ENCODE results near the gene CIBAR2.

CIBAR2 gene

GRCh38 chr16:85103114-85104079 lies 8.9 kb downstream of the CIBAR2 start:
- DNase-seq (ENCODE audit: low read depth in 2 of 2): no peak

GRCh38 chr16:85101956-85102630 lies 10.2 kb downstream of the CIBAR2 start:
- no peak for DNase-seq (ENCODE audit: low read depth in 2 of 2)

GRCh38 chr16:85100265-85100664 lies 12.0 kb downstream of the CIBAR2 start:
- DNase-seq (ENCODE audit: low read depth in 2 of 2): no peak

- no peak for DNase-seq (ENCODE audit: low read depth in 2 of 2)
Observed at GRCh38 chr16:85098565-85098964, 13.7 kb downstream of the CIBAR2 start.

GRCh38 chr16:85096921-85097320 lies 15.4 kb downstream of the CIBAR2 start:
- DNase-seq (ENCODE audit: low read depth in 2 of 2): no peak

GRCh38 chr16:85094812-85095211 lies 17.5 kb downstream of the CIBAR2 start:
- no peak for DNase-seq (ENCODE audit: low read depth in 2 of 2)

GRCh38 chr16:85094176-85094805 lies 18.0 kb downstream of the CIBAR2 start:
- DNase-seq (ENCODE audit: low read depth in 2 of 2): no peak

GRCh38 chr16:85093705-85094104 lies 18.6 kb downstream of the CIBAR2 start:
- no peak for DNase-seq (ENCODE audit: low read depth in 2 of 2)

GRCh38 chr16:85092851-85093250 lies 19.4 kb downstream of the CIBAR2 start:
- no peak for DNase-seq (ENCODE audit: low read depth in 2 of 2)

- no peak for DNase-seq (ENCODE audit: low read depth in 2 of 2)
Observed at GRCh38 chr16:85092309-85092708, 20.0 kb downstream of the CIBAR2 start.

- DNase-seq (ENCODE audit: low read depth in 2 of 2): no peak
Observed at GRCh38 chr16:85091522-85091910, 20.8 kb downstream of the CIBAR2 start.

GRCh38 chr16:85090873-85091521 lies 21.3 kb downstream of the CIBAR2 start:
- DNase-seq (ENCODE audit: low read depth in 2 of 2): no peak

- no peak for DNase-seq (ENCODE audit: low read depth in 2 of 2)
Observed at GRCh38 chr16:85090181-85090580, 22.1 kb downstream of the CIBAR2 start.

GRCh38 chr16:85089525-85089924 lies 22.7 kb downstream of the CIBAR2 start:
- no peak for DNase-seq (ENCODE audit: low read depth in 2 of 2)

GRCh38 chr16:85088570-85089199 lies 23.6 kb downstream of the CIBAR2 start:
- DNase-seq (ENCODE audit: low read depth in 2 of 2): no peak

GRCh38 chr16:85087899-85088569 lies 24.2 kb downstream of the CIBAR2 start:
- no peak for DNase-seq (ENCODE audit: low read depth in 2 of 2)

- DNase-seq (ENCODE audit: low read depth in 2 of 2): peak; percentile 61 to 73
Observed at GRCh38 chr16:85086347-85087291, 25.7 kb downstream of the CIBAR2 start.

- DNase-seq (ENCODE audit: low read depth in 2 of 2): no peak
Observed at GRCh38 chr16:85085721-85086120, 26.6 kb downstream of the CIBAR2 start.

- no peak for DNase-seq (ENCODE audit: low read depth in 2 of 2)
Observed at GRCh38 chr16:85084841-85085510, 27.3 kb downstream of the CIBAR2 start.

All from stimulated activated CD4-positive, alpha-beta T cell treated with anti-CD3 and anti-CD28 coated beads, Interleukin-4, amount 100 ng/mL, for 48 hours (primary cell).